Spinal cord (tissue), 10 donors: ENCODE results near the gene HNRNPR. TPM values are rescaled to one million over a fixed set of nuclear protein-coding genes. Genes with fewer than 3 reads are reported as not detected.
"Not testable (repeated sequence)": the region's sequence is repeated elsewhere in the genome, so short reads cannot be mapped to it uniquely, and the experiment has no call there.

ENCODE experiments used
- DNase-seq, 6 donors: peaks; one replicate each; pipeline versions ENCODE4 v3.0.0 to v3.0.0-alpha.2; 2013 to 2015; ENCODE audit warnings: low spot score in 6 of 6, low read depth in 4 of 6
- H3K27ac ChIP-seq: one replicate; pipeline ENCODE4 v1.5.1; 2013; ENCODE audit warnings: low read depth, low read length, control low read depth
- H3K27me3 ChIP-seq: one replicate; pipeline ENCODE4 v1.6.1; 2013; ENCODE audit warnings: low read length; ENCODE audit not compliant: control insufficient read depth, insufficient read depth
- H3K36me3 ChIP-seq: one replicate; pipeline ENCODE4 v1.6.1; 2013; ENCODE audit warnings: low read length; ENCODE audit not compliant: control insufficient read depth, insufficient read depth
- H3K4me1 ChIP-seq: one replicate; pipeline ENCODE4 v1.6.1; 2013; ENCODE audit warnings: low read length; ENCODE audit not compliant: control insufficient read depth, insufficient read depth
- H3K4me3 ChIP-seq: one replicate; pipeline ENCODE4 v1.5.1; 2013; ENCODE audit warnings: low read depth, low read length, control low read depth
- H3K9me3 ChIP-seq: one replicate; pipeline ENCODE4 v1.6.1; 2013; ENCODE audit warnings: low read length; ENCODE audit not compliant: control insufficient read depth, insufficient read depth
- WGBS: methylation state at CpG from one replicate; pipeline ENCODE4 v1.1.5; 2013; ENCODE audit warnings: missing lambda C conversion rate; ENCODE audit not compliant: insufficient coverage; 5-methylcytosine and 5-hydroxymethylcytosine counted together
- polyA plus RNA-seq, 2 donors: library from polyadenylated mRNA; unstranded; fragments of 120-200 nt; gene quantifications; one replicate each; pipeline ENCODE4 v1.2.1, GENCODE V29; 2013; ENCODE audit not compliant: insufficient read length in 2 of 2
- total RNA-seq, 2 donors: library from RNA; depleted of rRNA in 1 of 2; stranded (reverse); fragments of 120-200 nt in 1 of 2; fragments of >200 nt in 1 of 2; gene quantifications; one replicate each; pipeline versions ENCODE4 v1.2.3 to v1.2.4, GENCODE V29; 2013 to 2014
- donor health status: healthy.

HNRNPR gene
- total and polyA plus RNA-seq, 4 donors: 109 to 204 (median 167) TPM

GRCh38 chr1:23339632-23340031 is 4.5 kb downstream of the HNRNPR start:
- Histone ChIP-seq H3K36me3 (peaks cover 23% of the 10 kb centered on the region), H3K27ac (no peak overlapping the region), H3K9me3 (no peaks in the 10 kb centered on the region), H3K4me3 (no peak overlapping the region), H3K4me1 (peaks cover under 1% of the 10 kb centered on the region), H3K27me3 (no peaks in the 10 kb centered on the region)
- no peak for DNase-seq
- 60% methylated on average over 3 of the region's 4 CpGs for WGBS

- no peak overlapping the region for H3K4me3 ChIP-seq
- no peaks in the 10 kb centered on the region for H3K4me1 ChIP-seq
- peaks cover 34% of the 10 kb centered on the region for H3K36me3 ChIP-seq
- no peak for DNase-seq
- no CpG with 5 or more reads among the region's 2 CpGs for WGBS
- no peaks in the 10 kb centered on the region for H3K27me3 ChIP-seq
- H3K27ac ChIP-seq: no peak overlapping the region
- H3K9me3 ChIP-seq: no peaks in the 10 kb centered on the region
Measured at GRCh38 chr1:23337869-23338268, 6.2 kb downstream of the HNRNPR start.

- Histone ChIP-seq H3K4me3 (no peak overlapping the region), H3K27ac (no peak overlapping the region), H3K9me3 (no peaks in the 10 kb centered on the region), H3K4me1 (no peaks in the 10 kb centered on the region), H3K27me3 (no peaks in the 10 kb centered on the region), H3K36me3 (peaks cover 72% of the 10 kb centered on the region)
- WGBS: 84% methylated on average over 4 of the region's 8 CpGs
- no peak for DNase-seq
Measured at GRCh38 chr1:23331713-23332112, 12.4 kb downstream of the HNRNPR start.

GRCh38 chr1:23330846-23331245 is 13.2 kb downstream of the HNRNPR start:
- WGBS: no CpG with 5 or more reads among the region's 1 CpG
- Histone ChIP-seq H3K4me3 (no peak overlapping the region), H3K27ac (no peak overlapping the region), H3K9me3 (no peaks in the 10 kb centered on the region), H3K36me3 (peaks cover 73% of the 10 kb centered on the region), H3K4me1 (no peaks in the 10 kb centered on the region), H3K27me3 (no peaks in the 10 kb centered on the region)
- DNase-seq: no peak

GRCh38 chr1:23325393-23325792 is 18.7 kb downstream of the HNRNPR start:
- Histone ChIP-seq H3K27me3 (no peaks in the 10 kb centered on the region), H3K4me1 (no peaks in the 10 kb centered on the region), H3K36me3 (peaks cover 46% of the 10 kb centered on the region), H3K4me3 (no peak overlapping the region), H3K27ac (no peak overlapping the region), H3K9me3 (no peaks in the 10 kb centered on the region)
- DNase-seq: no peak
- 97% methylated on average over 2 of the region's 2 CpGs for WGBS

GRCh38 chr1:23322770-23323169 is 21.3 kb downstream of the HNRNPR start:
- H3K27me3 ChIP-seq: no peaks in the 10 kb centered on the region
- WGBS: no CpG with 5 or more reads among the region's 1 CpG
- H3K36me3 ChIP-seq: peaks cover 30% of the 10 kb centered on the region
- DNase-seq: no peak
- no peaks in the 10 kb centered on the region for H3K9me3 ChIP-seq
- no peak overlapping the region for H3K4me3 ChIP-seq
- no peaks in the 10 kb centered on the region for H3K4me1 ChIP-seq
- no peak overlapping the region for H3K27ac ChIP-seq

GRCh38 chr1:23310280-23310679 is 33.8 kb downstream of the HNRNPR start:
- not testable (repeated sequence) for H3K4me1 ChIP-seq, H3K36me3 ChIP-seq, H3K4me3 ChIP-seq, H3K27ac ChIP-seq, H3K27me3 ChIP-seq, H3K9me3 ChIP-seq, DNase-seq
- 91% methylated on average over 6 of the region's 7 CpGs for WGBS

GRCh38 chr1:23304140-23304620 is 39.9 kb downstream of the HNRNPR start:
- Histone ChIP-seq H3K4me3 (no peak overlapping the region), H3K9me3 (no peaks in the 10 kb centered on the region), H3K27ac (no peak overlapping the region), H3K4me1 (no peaks in the 10 kb centered on the region), H3K27me3 (no peaks in the 10 kb centered on the region), H3K36me3 (peaks cover 20% of the 10 kb centered on the region)
- 79% methylated on average over 4 of the region's 4 CpGs for WGBS
- no peak for DNase-seq

- Histone ChIP-seq H3K9me3 (no peaks in the 10 kb centered on the region), H3K4me1 (no peaks in the 10 kb centered on the region), H3K27ac (no peak overlapping the region), H3K36me3 (peaks cover 24% of the 10 kb centered on the region), H3K4me3 (no peak overlapping the region), H3K27me3 (no peaks in the 10 kb centered on the region)
- WGBS: 100% methylated on average over 1 of the region's 2 CpGs
- no peak for DNase-seq
Measured at GRCh38 chr1:23303524-23303923, 40.6 kb downstream of the HNRNPR start.

GRCh38 chr1:23296931-23297330 is 47.2 kb downstream of the HNRNPR start:
- no peak overlapping the region for H3K4me3 ChIP-seq
- no CpG with 5 or more reads among the region's 2 CpGs for WGBS
- no peak for DNase-seq

More at GRCh38 chr1:23296931-23297330, 47.2 kb downstream of the HNRNPR start:
- H3K9me3 ChIP-seq: no peaks in the 10 kb centered on the region
- H3K4me1 ChIP-seq: no peaks in the 10 kb centered on the region
- no peak overlapping the region for H3K27ac ChIP-seq
- peaks cover 29% of the 10 kb centered on the region for H3K36me3 ChIP-seq
- H3K27me3 ChIP-seq: no peaks in the 10 kb centered on the region
